Fibroblast of gingiva (primary cell): ENCODE data around the gene VCX2.
A peak's percentile ranks its signal among the peaks of the same experiment; 100 is the strongest.
"Not testable (repeated sequence)": the region's sequence is repeated elsewhere in the genome, so short reads cannot be mapped to it uniquely, and the experiment has no call there.

Experiments used
- DNase-seq: peaks from one replicate; pipeline ENCODE4 v3.0.0-alpha.2; 2011; ENCODE audit warnings: low read depth

VCX2 gene

GRCh38 chrX:8171169-8171568 is at the start of gene VCX2:
Gene VCX2 (minus strand): TSS chrX:8171267. CDS start chrX:8170643, 624 bp downstream.
- DNase-seq, result not testable (repeated sequence)

- DNase-seq, result no peak
Observed at GRCh38 chrX:8204943-8205342, 33.9 kb upstream of the VCX2 start.

GRCh38 chrX:8204169-8204935 is 33.3 kb upstream of the VCX2 start:
- no peak for DNase-seq

GRCh38 chrX:8201896-8202331 is 30.8 kb upstream of the VCX2 start:
- no peak for DNase-seq

GRCh38 chrX:8196776-8197175 is 25.7 kb upstream of the VCX2 start:
- no peak for DNase-seq

- no peak for DNase-seq
Observed at GRCh38 chrX:8194216-8194615, 23.1 kb upstream of the VCX2 start.

GRCh38 chrX:8192276-8192675 is 21.2 kb upstream of the VCX2 start:
- no peak for DNase-seq

GRCh38 chrX:8191022-8191421 is 20.0 kb upstream of the VCX2 start:
- DNase-seq, result no peak

DNA sequence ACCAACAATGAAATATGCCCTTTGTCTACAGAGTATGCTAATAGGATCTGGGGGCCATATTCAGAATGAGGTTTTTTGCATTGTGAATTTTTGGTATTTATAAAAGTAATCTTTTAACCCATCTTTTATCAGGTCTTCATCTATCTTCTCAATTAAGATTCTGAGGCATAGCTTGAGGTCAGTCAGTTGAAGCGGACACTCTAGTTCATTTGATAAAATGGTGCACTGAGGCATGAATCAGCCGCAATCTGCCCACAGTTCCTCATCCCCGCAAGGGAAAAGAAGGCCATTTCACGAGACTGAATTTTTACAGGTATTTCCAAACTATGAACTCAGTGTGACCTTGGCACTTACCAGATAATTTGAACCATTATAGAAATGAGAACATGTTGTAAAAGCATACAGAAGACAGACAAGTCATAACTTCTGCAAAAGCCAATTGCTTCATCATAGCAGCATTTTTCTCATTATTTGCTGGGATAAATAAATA is 19.3 kb upstream of the VCX2 start:
- no peak for DNase-seq

DNA sequence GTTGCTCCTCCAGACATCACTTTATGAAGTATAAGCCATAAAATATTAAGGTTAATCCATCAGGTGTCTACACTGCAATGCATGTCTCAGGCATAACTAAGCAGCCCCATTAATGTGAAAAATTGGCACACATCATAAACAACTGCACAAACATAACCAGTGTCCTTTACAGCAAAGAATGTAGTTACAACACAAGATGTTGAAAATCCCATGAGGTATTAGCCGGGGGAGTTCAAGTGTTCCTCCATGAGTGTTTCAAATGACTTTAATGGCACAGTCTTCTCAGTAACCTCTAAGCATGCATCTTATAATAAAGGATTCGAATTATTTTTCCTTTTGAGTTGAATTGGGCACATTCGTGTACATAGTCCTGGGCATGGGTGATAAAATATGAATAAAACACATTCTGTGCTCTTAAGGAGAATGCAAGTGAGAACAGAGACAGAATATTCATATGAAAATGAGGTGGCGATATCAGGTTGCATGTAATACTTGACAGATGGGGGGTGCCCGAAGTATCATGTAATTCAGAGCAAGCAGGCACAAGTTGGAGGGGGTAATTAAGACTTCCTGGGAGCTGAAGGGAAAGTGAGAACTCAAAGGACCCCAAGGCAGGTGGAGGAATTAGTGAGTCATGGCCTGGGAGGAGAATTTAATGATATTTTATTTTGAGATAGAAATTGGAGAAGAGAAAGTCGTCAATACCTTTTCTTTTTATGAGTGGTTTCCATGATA is 18.2 kb upstream of the VCX2 start:
- no peak for DNase-seq

- no peak for DNase-seq
Observed at GRCh38 chrX:8183346-8183745, 12.3 kb upstream of the VCX2 start.

GRCh38 chrX:8179656-8180055 is 8.6 kb upstream of the VCX2 start:
- DNase-seq, result no peak

DNA sequence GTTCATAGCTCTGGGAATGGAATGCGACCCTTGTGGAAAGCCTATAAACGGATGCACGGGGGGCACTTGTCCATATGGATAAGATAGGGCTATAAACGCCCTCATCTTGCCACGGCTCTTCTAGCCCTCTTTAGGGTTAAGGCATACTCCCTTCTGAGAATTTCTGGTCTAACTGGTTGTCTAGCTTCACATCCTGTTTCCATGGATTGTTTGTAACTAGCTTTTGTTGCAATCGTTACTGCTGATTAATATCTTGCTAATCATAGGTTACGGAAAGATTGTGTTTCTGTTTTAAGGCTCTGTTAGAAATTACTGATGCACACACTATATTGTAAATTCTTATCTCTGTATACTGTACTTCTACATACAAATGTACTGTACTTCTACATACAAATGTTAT is 17.1 kb downstream of the VCX2 start:
- DNase-seq, result not testable (repeated sequence)

GRCh38 chrX:8147226-8147625 is 23.8 kb downstream of the VCX2 start:
- DNase-seq, result no peak

DNA sequence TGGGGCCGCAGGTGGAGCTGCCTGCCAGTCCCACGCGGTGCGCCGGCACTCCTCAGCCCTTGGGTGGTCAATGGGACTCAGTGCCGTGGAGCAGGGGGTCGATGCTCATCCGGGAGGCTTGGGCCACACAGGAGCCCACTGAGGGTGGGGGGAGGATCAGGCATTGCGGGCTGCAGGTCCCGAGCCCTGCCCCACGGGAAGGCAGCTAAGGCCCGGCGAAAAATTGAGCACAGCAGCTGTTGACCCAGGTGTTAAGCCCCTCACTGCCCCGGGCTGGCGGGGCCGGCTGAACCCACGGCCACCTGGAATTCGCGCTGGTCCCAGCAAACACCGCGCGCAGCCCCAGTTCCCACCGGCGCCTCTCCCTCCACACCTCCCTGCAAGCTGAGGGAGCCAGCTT is 26.1 kb downstream of the VCX2 start:
- DNase-seq, result no peak

GRCh38 chrX:8141896-8142295 is 29.2 kb downstream of the VCX2 start:
- DNase-seq, result no peak

DNA sequence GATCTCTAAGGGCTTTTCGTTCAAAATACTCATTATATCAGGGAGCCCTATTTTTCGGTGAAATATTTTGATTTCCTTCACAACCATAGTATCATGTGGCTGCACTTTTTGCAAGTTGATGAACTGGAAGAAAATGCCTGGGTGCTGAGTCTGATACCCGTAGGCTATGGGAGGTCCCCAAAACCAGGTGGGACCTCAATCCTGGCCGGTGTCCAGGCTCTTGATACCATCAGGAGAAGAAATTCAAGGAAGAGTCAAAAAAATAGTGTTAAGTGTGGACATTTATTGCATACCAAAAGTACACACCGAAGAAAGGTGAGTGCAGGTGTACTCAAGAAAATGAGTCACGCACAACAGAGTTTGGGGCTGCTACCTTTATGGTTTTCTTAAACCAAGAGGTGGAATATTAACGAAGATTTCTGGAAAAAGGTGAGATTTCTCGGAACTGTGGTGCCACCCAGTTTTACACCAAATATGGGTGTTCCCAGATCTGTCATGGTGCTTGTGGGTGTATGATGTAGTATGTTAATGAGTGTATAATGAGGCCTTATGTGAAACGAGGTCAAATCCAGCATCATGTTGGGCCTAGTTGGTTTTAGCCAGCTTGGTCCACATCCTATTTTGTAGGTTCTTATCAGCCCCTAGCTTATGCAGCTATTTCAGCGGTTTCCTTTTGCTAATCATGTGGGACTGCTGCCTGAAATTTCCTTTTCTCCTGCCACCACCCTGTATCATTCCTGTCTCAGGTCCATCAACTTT is 29.9 kb downstream of the VCX2 start:
- no peak for DNase-seq

DNA sequence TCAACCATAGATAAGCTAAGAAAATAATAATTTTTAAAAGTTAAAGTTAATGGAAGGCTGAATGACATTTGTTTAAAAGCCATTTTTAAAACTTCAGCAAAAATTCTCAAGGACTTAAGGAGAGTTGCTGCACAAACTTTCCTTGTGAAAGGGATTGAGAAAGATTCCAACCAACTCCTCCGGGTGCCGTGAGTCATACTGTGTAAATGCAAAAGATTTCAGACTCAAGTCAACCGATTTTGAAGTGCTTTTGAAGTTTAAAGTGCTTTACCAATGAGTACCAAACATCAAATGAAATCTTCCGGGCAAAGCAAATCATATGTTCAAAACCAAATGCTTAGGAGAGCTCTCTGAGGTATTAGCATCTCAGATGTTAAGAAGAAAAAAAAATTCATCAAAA is 31.4 kb downstream of the VCX2 start:
- DNase-seq, result peak; percentile 0

- no peak for DNase-seq
Observed at GRCh38 chrX:8138252-8138651, 32.8 kb downstream of the VCX2 start.

DNA sequence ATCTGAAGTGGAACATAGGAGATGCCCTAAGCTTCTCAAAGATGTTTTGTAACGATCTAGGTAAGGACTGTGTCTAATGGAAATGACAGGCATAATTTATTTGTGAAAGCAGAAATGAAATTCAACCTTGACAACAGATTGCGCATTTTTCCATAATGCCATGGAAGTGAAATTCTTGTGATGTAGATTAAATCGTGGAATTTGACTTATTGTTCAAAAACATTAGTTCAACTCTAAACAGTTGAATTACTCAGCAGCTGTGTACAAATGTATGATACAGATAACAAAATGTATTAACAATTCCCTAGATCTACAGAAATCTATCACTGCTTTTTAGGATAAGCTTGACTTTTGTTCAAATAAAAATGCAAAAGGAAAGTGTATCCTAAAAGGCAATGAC is 44.4 kb downstream of the VCX2 start:
- no peak for DNase-seq

DNA sequence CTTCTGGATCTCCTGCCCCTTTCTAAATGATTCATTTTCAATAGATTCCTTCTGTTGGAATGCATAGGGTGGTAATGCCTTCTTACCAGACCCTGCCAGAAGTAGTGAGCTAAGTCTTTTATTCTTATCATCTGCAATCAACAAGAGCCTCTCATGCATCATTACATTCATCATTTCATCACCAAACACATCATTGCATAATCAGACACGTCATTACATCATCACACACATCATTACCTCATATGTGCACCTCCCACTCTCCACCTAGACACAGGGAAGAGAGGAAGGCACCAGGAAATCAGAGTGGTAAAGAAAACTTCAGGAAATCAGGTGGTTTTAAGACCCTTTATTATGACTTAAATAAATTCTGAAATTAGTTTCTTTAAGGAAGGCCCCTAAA is 45.0 kb downstream of the VCX2 start:
- DNase-seq, result no peak

DNA sequence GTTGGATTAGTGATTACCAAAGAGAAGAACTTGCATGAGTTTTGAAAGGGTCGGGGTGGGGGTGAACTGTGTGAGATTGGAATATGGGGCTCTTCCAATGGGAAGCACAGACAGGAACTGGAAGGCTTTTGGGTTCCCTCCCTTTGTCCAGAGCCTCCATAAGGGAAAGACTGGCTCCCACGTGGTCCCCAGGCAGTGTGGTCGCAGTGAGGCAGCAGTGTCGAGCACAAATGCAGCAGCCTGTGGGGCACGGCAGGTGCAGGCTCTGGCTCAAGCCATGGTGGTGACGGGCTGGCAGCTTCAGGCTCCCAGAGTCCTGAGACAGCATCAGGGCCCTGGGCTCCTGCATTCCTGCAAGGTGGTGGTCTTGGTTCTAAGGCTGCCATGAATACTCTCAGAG is 45.5 kb downstream of the VCX2 start:
- DNase-seq, result no peak

DNA sequence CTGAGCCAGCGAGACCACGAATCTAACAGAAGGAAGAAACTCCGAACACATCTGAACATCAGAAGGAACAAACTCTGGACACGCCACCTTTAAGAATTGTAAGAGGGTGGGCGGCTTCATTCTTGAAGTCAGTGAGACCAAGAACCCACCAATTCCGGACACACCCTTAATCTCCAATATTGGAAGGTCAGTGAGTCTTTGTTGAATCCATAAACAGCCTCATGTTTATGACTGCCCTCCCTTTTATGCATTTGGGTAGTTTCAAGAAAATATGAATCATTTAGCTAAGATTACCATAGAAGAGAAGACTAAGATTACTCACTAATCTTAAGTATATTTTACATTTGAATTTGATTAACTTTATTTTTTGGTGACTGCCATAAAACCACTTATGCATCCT is 48.5 kb downstream of the VCX2 start:
- DNase-seq, result no peak
